ENCODE measurements around the gene IL32.

IL32 gene

DNA sequence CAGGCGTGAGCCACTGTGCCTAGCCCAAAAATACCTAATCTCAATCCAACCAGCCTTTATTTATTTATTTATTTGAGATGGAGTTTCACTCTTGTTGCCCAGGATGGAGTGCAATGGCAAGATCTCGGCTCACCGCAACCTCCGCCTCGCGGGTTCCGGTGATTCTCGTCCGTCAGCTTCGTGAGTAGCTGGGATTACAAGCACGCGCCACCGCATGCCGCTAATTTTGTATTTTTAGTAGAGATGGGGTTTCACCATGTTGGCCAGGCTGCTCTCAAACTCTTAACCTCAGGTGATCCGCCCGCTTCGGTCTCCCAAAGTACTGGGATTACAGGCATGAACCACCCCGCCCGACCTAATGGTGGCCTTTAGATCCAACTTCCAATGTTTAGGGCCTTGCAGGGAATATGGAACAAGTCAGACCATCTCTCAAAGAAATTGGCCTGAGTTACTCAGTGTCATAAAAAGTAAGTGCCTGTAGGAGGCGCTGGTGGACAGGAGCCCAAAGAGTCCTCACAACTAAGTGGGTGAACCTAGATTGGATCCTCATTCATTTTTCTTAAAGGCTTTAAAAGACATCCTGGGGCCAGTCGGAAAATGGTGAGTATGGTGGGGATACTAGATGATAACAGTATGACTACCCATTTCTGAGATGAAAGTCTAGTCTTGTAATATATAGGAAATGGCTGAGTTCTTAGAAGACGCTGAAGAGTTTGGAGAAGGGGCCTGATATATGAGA is 29.0 kb downstream of the IL32 start:
- peak; percentile 81 for DNase-seq

DNA sequence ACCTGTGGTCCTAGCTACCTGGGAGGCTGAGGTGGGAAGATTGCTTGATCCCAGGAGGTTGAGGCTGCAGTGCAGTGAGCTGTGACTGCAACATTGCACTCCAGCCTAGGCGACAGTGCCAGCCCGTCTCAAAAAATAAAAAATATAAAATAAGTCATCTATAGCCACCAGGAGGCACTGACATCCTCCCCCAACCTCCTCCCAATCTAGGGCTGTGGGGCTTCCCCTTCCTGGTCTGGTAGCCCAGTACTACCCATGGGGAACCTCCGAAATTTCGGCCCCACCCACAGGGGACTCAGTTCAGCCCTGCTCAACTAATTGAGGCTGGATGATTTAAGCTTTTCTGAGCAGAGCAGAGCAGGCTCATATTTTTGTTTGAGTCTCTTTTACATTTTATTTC is 30.4 kb downstream of the IL32 start:
- DNase-seq: peak; percentile 85

DNA sequence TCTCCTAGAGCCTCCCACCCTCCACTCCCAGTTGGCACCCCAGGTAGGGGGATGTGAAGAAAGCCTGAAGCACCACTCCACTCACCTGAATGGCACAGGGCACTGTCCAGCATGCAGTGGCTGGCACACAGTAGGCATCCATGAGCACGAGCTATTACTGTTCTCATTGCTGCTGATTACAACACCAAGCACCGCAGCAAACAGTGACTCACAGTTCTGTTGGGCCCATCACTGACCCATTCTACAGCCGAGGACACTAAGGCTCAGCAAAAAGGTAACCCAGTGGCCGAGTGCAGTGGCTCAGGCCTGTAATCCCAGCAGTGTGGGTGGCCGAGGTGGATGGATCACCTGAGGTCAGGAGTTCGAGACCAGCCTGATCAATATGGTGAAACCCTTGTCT is 30.9 kb downstream of the IL32 start:
- no peak for DNase-seq

DNA sequence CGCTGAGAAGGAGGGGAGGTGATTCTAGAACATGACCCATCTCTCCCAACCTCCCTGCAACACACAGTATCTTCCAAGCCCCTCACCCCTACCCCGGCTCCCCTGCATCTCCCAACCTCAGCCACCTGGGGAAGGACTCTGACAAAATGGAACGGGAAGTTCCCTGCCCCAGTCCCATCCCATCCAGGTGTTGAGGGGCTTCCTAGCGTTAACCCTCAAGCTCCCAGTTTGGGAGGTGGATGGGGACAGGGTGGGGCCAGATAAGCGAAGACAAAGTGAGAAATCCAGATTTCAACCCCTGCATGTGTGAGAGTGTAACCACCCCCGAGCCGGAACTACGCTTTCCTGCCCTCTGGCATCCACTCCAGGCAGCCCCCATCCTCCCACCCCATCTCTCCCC is 31.8 kb downstream of the IL32 start:
- DNase-seq: no peak

DNA sequence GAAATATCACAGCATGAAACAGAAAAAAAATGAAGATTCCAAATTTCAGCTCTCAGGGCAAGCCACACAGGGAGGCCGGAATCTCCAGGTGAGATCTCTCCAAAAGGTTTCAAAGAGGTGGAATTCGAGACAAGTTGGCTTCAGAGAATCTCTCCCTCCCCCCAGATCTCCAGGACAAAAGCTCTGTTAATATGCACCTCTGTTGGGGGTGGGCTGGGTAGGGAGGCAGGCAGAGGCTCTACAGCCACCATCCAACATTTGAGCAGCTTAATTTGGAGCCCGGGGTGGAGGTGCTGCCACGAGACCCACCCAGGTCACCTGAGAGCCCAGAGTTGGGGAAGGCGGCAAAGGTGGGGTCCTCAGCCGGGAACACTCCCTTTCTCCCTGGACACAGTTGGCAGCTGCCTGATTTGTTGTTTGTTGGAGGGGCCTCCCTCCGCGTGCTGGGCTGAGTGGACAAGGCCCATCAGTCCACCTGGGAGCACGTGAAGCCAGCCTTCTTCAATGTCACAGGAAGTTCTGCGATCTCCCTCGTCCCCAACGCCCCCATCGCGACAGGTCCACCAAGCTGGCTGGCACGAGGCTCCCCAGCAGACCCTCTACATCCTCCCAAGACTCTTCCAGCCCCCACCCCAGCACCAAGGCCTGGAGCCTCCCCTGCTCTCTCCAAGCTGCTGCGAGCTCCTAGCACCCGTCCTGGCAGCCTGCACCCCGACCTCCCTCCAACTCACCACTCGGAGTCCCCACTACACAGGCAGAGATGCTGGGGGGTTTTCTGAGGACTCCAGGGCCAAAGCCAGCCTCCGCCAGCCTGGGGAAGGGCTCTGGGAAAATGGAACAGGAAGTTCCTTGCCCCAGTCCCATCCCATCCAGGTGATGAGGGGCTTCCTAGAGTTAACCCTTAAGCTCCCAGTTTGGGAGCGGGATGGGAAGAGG is 33.3 kb downstream of the IL32 start, which contains the start of gene ZSCAN10:
TSS of gene ZSCAN10 (minus strand) at position 836 of the 936 bp plus-strand sequence. CDS start 6,357 bp downstream, outside the sequence.
- no peak for DNase-seq

DNA sequence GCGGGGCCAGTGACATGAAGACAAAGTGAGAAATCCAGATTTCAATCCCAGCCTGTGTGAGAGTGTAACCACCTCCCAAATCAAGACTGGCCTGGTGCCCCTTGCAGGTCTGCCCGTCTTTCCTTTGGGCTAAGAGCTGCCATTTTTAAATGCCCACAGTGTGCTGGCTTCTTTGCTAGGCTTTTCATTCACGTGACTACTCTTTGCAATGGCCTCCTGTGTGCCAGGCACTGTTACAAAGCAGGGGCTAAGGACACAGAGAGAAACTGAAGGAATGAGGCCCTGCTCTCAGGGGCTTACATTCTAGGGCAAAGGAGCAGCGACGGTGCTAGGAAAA is 33.9 kb downstream of the IL32 start:
- DNase-seq: no peak

DNA sequence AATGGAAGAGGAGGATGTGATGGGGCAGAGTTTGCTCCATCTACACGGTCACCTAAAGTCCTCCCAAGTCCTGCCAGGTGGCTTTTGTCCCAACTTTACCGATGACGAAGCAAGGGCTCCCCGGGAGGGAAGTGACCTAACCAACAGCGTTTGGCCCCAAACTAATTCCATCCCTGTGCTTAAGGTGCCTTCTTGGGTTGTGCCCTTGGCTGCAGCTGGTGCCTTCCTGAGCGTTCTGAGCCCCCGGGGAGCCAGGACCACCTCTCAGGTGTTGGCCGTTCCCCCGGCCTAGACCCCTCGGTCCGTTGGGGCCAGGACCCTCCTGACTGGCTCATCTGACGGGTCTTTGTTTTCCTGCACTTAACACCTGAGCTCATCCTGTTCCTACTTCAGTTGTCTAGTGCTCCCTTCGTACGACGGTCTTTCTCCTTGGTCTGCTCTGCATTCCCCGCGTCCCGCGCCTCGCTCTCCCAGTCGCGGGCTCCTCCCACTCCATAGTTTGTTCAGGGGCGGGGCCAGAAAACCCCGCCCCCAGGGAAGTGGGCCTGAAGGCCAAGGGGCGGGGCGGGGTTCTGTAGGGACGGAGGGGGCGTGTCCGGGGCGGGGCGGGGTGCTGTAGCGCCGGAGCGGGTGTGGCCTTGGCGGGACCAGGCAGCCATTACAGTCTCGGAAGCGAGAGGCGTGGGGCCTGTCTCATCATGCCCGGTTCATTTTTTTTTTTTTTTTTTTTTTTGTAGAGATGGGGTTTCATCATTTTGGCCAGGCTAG is 34.5 kb downstream of the IL32 start:
- DNase-seq: peak; percentile 93

DNA sequence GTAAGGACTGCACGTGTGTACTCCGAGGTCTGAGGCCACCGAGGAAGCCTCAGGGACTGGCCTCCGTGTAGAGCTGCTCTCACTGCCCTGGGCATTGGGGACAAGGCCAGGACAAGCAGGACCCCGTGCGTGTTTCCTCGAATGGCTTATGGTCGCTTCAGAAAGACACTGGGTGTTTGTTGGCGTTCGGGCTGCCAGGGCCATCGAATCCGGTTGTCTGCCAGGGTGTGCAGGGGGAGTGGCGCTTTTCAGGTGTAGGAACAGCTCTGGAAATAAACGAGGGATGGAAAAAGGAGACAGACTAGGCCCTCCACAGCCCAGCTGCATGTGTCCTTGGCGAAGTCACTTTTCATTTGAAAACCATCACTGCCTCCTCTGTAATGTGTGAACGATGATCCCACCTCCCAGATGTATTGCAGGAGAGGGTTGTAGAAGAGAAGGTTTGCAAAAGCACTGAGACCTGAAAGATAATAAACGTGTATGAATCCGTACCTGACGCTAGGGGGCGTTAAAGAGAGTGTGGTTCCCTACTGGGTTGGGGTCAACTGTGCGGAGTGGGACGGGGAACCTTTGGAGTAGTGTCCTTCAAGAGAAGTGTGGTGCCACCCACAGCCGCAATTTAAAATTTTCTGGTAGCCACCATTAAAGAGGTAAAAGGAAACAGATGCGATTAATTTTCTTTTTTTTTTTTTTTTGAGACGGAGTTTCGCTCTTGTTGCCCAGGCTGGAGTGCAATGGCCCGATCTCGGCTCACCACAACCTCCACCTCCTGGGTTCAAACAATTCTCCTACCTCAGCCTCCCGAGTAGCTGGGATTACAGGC is 35.8 kb downstream of the IL32 start:
- DNase-seq: peak; percentile 74

DNA sequence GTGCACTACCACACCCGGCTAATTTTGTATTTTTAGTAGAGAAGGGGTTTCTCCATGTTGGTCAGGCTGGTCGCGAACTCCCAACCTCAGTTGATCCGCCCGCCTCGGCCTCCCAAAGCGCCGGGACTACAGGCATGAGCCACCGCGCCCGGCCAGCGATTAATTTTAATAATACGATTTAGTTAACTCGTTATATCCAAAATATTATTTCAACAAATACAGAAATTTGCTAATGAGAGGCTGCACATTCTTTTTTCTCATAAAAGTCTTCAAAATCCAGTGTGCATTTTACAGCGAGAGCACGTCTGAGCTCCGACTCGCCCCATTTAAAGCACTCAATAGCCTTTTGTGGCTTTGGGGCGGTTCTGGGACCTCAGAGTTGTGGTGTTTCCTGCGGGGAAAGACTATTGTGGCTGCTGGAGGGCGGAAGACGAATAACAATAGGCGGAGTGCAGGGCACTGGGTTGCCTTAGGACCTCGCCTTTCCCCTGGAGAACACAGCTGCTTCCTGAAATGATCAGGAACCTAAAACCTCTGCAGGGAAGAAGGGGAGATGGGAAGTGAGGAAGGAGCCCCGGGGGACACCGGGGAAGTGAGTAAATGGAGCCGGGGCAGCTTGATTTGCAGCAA is 36.5 kb downstream of the IL32 start:
- peak; percentile 53 for DNase-seq

DNA sequence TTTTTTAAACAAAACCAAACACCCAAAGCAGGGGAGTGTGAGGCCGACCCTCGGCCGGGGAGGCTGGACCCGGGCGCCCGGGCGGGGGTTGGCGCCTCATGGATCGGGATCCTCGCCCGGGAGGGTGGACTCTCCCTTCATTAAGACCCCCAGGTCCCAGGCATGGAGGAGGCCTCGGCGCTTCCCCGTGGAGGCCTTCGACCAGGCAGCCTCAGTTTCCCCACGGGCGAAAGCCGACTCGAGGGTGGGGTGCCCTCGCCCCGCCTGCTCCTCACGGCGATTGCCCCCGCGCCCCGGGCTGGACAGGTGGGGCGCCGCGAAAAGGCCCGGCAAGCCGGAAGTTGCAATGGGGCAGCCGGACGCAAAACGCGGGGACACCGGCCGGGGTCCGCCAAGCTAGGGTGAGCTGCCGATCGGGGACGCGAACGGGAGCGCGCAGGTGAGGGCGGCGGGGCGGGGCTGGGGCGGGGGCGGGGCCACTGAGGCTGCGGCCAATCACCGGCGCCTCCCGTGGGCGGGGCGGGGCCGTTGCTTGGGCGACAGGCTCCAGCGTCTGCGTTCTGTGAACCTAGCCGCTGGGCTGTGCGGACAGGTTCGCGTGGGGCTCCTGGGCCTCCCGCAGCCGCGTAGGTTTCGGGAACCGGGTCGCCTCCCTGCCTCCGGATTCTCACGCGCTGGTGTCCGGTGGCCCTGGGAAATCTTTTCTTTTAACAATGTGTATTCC is 40.9 kb downstream of the IL32 start:
- DNase-seq: peak; percentile 92

DNA sequence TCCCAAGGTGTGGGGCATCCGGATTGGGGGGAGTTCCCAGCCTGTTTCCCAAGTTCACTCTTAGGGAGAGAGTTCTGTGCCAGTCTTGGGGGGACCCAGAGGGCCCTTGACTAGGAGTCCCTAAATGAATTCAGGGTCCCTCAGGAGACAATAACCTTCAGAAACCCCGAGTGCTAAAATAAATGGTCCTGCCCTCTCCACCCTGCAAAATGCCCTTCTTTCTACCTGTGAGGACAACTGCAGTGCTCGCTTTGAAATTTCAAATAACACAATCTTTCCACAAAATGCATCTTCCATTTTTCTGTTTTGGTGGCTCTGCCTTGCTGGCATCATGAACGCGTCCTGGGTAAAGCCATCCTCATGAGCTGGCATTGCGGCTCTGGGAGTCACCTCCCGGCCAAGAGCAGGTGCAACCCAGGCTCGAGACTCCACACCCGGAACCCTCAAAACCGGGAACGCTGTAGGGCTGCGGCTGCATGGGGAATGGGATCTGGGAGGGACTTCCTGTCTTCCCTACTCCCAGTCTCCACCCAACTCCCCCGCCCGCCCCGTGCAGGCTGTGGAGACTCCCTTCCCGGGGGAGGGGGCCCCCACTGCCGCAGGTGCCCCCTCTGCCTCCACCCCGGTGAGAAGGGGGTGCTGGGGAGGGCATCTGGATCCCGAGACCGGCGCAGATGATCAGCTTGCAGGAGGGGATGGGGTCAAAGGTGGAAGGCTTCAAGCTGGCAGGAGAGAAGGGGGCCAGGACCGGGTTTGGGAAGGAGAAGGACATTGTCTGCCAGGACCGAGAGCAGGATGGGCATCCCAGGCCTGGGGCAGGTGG is 46.8 kb downstream of the IL32 start, which contains the start of gene ZNF205:
TSS of gene ZNF205 (plus strand) at position 529 of the 823 bp plus-strand sequence. CDS start 845 bp downstream, outside the sequence.
- no peak for DNase-seq

DNA sequence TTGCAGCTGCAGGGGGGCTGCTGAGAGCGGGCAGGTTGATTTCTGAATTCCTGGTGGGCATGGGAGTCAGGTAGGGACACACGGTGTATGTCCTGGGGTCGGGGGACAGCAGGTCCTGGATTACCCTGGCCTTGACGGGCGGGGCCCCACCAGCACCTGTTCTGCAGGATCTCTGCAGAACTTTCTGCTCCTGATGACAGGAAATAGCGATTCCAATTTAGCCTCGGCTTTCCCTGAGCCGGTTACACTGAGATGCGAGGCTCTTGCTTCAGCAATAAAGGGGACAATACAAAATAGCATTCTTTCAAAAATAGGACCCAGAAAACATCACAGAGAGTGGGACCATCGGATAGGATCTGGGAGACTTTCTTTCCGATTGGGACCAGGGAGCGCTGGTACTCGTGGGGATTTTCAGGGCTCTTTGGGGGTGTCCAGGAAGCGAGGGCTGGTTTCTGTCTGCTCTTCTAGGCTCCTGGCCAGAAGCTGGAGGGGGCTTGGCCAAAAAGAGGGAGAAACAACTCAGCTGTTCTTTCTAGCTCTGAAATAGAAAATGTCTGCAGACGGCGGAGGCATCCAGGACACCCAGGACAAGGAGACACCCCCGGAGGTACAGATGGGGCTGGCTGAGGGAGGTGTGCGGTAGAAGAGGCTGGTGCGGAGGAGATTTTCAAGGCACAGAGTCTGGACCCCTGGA is 47.6 kb downstream of the IL32 start:
- DNase-seq: no peak

DNA sequence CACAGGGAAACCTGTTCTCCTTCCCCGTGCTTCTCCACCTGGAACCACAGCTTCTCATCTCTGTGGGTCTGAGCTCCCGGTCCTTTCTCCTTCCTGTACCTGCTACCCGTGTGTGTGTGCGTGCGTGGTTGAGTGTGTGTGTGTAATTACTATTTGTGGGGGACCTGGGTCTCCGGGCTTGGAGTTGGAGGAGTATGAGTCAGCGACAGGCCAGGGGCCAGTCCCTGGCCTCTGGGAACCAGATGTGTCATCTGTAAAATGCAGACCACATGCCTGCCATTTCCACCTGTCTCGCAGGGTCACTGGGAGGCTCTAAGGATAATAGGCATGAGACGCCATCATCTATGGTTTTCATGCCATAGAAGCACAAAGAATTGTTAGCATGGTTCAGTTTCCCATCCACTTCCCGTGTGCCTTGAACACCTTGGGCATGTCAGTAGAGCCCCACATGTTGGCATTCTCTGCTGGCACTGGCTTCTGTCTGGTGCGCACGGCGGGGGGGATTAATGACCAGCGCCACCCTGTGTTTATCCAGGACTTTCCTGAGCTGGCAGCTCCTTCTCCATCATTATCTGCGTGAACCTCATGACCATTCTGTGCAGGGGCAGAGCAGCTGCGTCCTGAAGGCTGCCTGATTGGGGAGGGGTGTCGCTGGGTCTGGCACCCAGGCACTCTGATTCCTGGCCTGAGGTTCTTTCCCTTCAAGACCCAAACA is 48.5 kb downstream of the IL32 start:
- DNase-seq: no peak

DNA sequence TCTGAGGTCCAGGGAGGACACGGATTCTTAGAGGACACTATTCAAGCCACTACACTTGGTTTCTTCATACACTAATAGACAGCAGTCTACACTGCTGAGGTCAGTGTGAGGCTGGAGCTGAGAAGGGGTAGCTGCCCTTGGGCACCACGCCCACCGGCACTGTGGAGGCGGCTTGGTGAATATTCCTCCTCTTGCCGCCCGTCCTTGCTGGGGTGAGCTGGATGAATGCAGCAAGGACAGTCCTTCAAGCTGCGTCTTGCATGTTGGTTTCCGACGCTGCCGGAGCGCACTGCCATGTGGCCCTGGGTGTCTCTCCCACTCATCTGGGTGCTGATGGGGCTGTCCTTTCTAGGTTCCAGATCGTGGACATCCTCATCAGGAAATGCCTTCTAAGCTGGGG is 49.6 kb downstream of the IL32 start:
- no peak for DNase-seq

DNA sequence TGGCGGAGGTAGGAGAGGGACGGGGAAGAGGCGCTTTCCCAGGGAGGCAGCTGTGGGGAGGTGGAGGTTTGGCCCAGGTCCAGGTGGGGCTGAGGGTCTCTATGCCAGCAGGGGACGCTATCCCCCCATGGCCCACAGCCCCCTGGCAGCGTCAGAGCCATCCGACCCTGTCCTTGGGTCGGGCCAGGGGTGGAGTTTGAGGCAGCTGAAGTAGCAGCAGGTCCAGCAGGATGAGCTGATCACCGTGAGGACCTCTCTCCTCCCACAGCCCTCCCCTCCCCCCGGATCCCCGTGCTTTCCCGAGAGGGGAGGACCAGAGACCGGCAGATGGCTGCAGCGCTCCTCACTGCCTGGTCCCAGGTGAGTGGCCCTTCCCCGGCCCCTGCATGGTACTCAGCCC is 50.1 kb downstream of the IL32 start:
- DNase-seq: no peak

DNA sequence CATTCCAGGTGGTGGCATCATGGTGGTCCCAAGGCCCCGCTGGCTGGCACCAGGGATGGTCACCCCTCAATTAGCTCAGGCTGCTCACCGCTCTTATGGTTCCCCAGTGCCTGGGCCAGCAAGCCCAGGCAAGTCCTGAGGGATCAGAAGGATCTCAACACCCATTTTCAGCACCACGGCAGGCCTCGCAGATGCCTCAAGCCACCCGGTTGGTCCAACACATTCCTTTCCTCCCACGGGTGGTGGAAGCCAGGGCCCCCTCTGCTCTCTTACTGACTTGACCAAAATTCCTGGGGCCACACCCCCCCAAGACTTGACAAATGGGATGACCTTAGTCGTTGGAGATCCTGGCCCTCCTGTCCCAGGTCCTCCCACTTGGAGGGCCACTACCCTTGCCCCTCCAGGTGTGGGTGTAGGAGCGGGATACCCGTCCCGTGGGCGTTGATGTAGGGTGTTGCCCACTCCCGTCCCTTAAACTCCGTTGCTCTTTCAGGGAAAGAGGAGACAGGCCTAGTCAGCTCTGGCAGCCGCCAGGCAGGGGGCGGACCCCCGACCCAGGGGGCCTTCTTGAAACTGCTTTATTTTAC is 52.9 kb downstream of the IL32 start:
- no peak for DNase-seq

DNA sequence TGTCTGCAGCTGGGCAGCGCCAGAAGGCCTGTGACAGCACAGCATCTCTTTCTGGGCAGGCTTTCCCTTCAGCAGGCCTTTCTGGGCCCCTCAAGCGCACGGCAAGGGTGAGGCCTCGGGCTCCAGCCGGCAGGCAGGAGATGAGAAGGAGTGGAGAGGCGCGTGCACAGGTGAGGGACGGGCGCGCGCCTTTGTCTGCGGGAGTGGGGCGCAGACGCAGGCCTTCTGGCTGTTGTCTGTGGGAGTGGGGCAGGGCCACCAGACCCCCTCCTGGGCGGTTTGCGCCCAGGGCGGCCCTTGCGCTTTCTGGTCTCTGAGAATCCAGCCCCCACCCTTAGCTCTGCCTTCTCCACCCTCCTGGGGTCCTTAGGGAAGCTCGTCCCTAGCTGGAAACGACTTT is 53.4 kb downstream of the IL32 start:
- no peak for DNase-seq

Measured in CD4-positive, alpha-beta T cell treated with Interleukin-17A for 1 hour (primary cell).